Prostate gland (tissue), 2 donors: ENCODE measurements around the gene TRIM37. TPM values are rescaled to one million over a fixed set of nuclear protein-coding genes. Genes with fewer than 3 reads are reported as not detected.

Experiments
- DNase-seq: peaks from one replicate; pipeline ENCODE4 v3.0.0-alpha.2; 2019; ENCODE audit warnings: low spot score
- H3K27ac ChIP-seq, 2 donors: fragments of 200-600 bp; sonication (generic); 2 replicates each; pipeline ENCODE4 v1.5.1; 2017 to 2019
- H3K27me3 ChIP-seq: fragments of 200-600 bp; sonication (generic); replicated peaks from 2 replicates; pipeline ENCODE4 v1.5.1; 2019; ENCODE audit not compliant: insufficient read depth
- H3K36me3 ChIP-seq, 2 donors: fragments of 200-600 bp; sonication (generic); 1 replicate in 1 of 2; 2 replicates in 1 of 2; pipeline versions ENCODE4 v1.5.1 to v1.8.1; 2017 to 2019
- H3K4me1 ChIP-seq: fragments of 200-600 bp; sonication (generic); replicated peaks from 2 replicates; pipeline ENCODE4 v1.5.1; 2019
- H3K4me3 ChIP-seq, 2 donors: fragments of 200-600 bp; sonication (generic); 2 replicates each; pipeline ENCODE4 v1.5.1; 2017 to 2019
- H3K9me3 ChIP-seq: fragments of 200-600 bp; sonication (generic); 2 replicates; pipeline ENCODE4 v1.5.1; 2017
- POLR2A ChIP-seq: fragments of 450-650 bp; IDR thresholded peaks from one replicate; pipeline ENCODE4 v1.6.1; 2016; ENCODE audit warnings: antibody characterized with exemption, mild to moderate bottlenecking
- POLR2AphosphoS5 ChIP-seq: sonication (generic); formaldehyde crosslinking; IDR thresholded peaks from one replicate; pipeline ENCODE4 v1.6.1; 2017; ENCODE audit warnings: antibody characterized with exemption
- WGBS: methylation state at CpG from one replicate; pipeline ENCODE4 v1.1.5; 2018; 5-methylcytosine and 5-hydroxymethylcytosine counted together
- intact Hi-C: fragments of 100-400 bp; cut with DNase I; formaldehyde crosslinking; loops from one replicate; pipeline ENCODE4 v1.14.2; 2022
- total RNA-seq, 2 donors: library from RNA; depleted of rRNA; stranded (reverse); fragments of >200 nt; gene quantifications; one replicate each; pipeline ENCODE4 v1.1.0, GENCODE V29; 2016
- TF ChIP-seq, protein P1 (sequence below), 4 experiments: fragments of 200-600 bp in 2 of 4; fragments of 450-650 bp in 2 of 4; sonication (generic) in 2 of 4; IDR thresholded peaks; 1 replicate in 3 of 4; 2 replicates in 1 of 4; pipeline ENCODE4 v1.5.1; 2016 to 2019; ENCODE audit warnings: antibody characterized with exemption in 4 of 4, mild to moderate bottlenecking in 2 of 4, moderate library complexity in 2 of 4

TRIM37 gene
- total RNA-seq, 2 donors from 2014 or later, result 22.6 to 55.5 TPM

DNA sequence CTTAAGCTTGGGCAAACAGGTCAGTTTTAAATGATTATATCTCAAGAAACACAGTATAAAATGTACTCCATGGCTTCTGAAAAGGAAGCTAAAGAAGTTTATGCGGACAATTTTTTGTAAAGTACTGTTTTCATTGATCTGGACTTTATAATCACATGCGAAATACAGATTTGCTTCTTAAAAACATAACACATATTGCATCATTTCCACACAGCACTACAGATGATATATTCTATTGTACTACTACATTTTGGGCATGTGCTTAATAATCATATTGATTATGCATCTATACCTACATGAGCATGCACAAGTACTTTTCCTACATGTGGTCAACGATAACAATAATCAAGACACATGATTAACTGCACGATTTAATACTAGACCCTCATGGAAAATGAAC is 22.5 kb downstream of the TRIM37 start:
- Histone ChIP-seq H3K27ac (no peak overlapping the region), H3K4me3 (no peak overlapping the region), H3K27me3 (no peaks in the 10 kb centered on the region), H3K36me3 (no peaks in the 10 kb centered on the region), H3K4me1 (no peaks in the 10 kb centered on the region), H3K9me3 (no peaks in the 10 kb centered on the region)
- intact Hi-C loops, result no loop called here
- 97% methylated on average over 4 of the region's 4 CpGs for WGBS
- TF ChIP-seq, protein P1, sequence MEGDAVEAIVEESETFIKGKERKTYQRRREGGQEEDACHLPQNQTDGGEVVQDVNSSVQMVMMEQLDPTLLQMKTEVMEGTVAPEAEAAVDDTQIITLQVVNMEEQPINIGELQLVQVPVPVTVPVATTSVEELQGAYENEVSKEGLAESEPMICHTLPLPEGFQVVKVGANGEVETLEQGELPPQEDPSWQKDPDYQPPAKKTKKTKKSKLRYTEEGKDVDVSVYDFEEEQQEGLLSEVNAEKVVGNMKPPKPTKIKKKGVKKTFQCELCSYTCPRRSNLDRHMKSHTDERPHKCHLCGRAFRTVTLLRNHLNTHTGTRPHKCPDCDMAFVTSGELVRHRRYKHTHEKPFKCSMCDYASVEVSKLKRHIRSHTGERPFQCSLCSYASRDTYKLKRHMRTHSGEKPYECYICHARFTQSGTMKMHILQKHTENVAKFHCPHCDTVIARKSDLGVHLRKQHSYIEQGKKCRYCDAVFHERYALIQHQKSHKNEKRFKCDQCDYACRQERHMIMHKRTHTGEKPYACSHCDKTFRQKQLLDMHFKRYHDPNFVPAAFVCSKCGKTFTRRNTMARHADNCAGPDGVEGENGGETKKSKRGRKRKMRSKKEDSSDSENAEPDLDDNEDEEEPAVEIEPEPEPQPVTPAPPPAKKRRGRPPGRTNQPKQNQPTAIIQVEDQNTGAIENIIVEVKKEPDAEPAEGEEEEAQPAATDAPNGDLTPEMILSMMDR (IDR thresholded peaks at IDR 0.05), result no peak
- TF ChIP-seq POLR2AphosphoS5, result no peak
- no peak for TF ChIP-seq POLR2A
- DNase-seq, result no peak

DNA sequence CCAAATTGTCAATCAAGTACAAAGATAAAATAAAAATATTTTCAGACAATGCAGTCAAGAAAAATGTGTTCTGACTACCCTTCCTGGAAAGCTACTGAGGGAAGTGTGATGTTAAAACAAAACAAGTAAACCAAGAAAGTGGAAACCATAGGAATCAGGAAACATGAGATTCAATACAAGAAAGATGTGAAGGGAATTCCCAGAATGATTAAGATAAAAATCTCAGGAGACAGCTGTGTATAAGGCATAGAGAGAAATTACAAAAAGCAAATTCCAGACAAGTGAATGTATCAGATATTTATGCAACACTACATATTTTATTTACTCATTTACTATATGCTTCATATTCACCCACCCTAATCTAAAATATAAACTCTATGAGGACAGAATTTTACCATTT is 32.2 kb downstream of the TRIM37 start:
- intact Hi-C loops, result no loop called here
- TF ChIP-seq, protein P1 (IDR thresholded peaks at IDR 0.05), result no peak
- TF ChIP-seq POLR2A (no peak), POLR2AphosphoS5 (no peak)
- H3K4me1 ChIP-seq, result no peaks in the 10 kb centered on the region
- no peak overlapping the region for H3K27ac ChIP-seq
- DNase-seq, result no peak
- no peaks in the 10 kb centered on the region for H3K36me3 ChIP-seq
- no peaks in the 10 kb centered on the region for H3K27me3 ChIP-seq
- no peaks in the 10 kb centered on the region for H3K9me3 ChIP-seq
- H3K4me3 ChIP-seq, result no peak overlapping the region

DNA sequence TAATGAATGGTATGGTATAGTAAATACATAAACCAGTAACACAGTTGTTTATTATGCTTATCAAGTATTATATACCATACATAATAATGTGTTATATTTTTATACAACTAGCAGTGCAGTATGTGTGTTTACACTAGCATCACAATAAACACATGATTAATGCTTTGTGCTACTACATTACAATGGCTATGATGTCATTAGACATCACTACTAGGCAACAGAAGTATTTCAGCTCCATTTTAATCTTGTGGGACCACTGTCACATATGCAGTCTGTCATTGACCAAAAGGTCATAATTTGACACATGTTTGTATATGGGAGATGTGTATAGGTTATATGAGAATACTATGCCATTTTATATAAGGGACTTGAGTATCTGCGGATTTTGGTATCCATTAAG is 32.7 kb downstream of the TRIM37 start:
- WGBS, result 97% methylated on average over 1 of the region's 1 CpG
- TF ChIP-seq POLR2A (no peak), POLR2AphosphoS5 (no peak)
- TF ChIP-seq, protein P1 (IDR thresholded peaks at IDR 0.05), result no peak
- Histone ChIP-seq H3K36me3 (no peaks in the 10 kb centered on the region), H3K4me3 (no peak overlapping the region), H3K4me1 (no peaks in the 10 kb centered on the region), H3K9me3 (no peaks in the 10 kb centered on the region), H3K27me3 (no peaks in the 10 kb centered on the region), H3K27ac (no peak overlapping the region)
- DNase-seq, result no peak
- intact Hi-C loops, result no loop called here

GRCh38 chr17:59069856-59070255 is 36.8 kb downstream of the TRIM37 start:
- 100% methylated on average over 1 of the region's 1 CpG for WGBS
- H3K9me3 ChIP-seq, result no peaks in the 10 kb centered on the region
- no peak for DNase-seq
- no peak overlapping the region for H3K4me3 ChIP-seq
- H3K36me3 ChIP-seq, result no peaks in the 10 kb centered on the region
- intact Hi-C loops, result no loop called here
- no peaks in the 10 kb centered on the region for H3K4me1 ChIP-seq
- no peaks in the 10 kb centered on the region for H3K27me3 ChIP-seq
- H3K27ac ChIP-seq, result no peak overlapping the region
- TF ChIP-seq POLR2A (no peak), POLR2AphosphoS5 (no peak)
- TF ChIP-seq, protein P1 (IDR thresholded peaks at IDR 0.05), result no peak

DNA sequence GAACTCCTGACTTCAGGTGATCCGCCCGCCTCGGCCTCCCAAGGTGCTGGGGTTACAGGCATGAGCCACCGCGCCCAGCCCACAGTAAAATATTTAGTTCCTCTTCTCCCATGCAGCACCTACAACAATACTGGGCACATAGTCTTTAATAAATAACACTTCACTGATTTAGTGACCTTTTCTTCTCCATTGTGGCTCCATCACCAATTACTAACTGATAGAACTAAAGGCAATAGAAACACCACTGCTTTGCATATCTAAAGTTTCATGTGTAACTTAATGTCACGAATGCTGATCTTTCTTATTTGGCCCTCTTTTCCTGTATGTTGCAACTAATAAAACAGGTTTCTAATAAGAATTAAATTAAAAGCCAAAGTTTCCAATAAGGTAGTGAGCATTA is 38.9 kb downstream of the TRIM37 start:
- intact Hi-C loops, result no loop called here
- TF ChIP-seq POLR2AphosphoS5, result no peak
- TF ChIP-seq, protein P1 (IDR thresholded peaks at IDR 0.05), result no peak
- TF ChIP-seq POLR2A, result no peak
- H3K9me3 ChIP-seq, result no peaks in the 10 kb centered on the region
- no peak for DNase-seq
- no peak overlapping the region for H3K4me3 ChIP-seq
- WGBS, result 97% methylated on average over 6 of the region's 6 CpGs
- H3K27ac ChIP-seq, result no peak overlapping the region
- H3K27me3 ChIP-seq, result no peaks in the 10 kb centered on the region
- no peaks in the 10 kb centered on the region for H3K4me1 ChIP-seq
- no peaks in the 10 kb centered on the region for H3K36me3 ChIP-seq
